NCI-H2227 treated with DMSO at 0.1 percent for 48 hours (cell line): ENCODE measurements around the gene CSRNP3.
"Not testable (repeated sequence)": the region's sequence is repeated elsewhere in the genome, so short reads cannot be mapped to it uniquely, and the experiment has no call there.

ENCODE experiments used
- DNase-seq: peaks from one replicate; lab custom pipeline; 2025; lab: John Stamatoyannopoulos, UW

Gene CSRNP3

DNA sequence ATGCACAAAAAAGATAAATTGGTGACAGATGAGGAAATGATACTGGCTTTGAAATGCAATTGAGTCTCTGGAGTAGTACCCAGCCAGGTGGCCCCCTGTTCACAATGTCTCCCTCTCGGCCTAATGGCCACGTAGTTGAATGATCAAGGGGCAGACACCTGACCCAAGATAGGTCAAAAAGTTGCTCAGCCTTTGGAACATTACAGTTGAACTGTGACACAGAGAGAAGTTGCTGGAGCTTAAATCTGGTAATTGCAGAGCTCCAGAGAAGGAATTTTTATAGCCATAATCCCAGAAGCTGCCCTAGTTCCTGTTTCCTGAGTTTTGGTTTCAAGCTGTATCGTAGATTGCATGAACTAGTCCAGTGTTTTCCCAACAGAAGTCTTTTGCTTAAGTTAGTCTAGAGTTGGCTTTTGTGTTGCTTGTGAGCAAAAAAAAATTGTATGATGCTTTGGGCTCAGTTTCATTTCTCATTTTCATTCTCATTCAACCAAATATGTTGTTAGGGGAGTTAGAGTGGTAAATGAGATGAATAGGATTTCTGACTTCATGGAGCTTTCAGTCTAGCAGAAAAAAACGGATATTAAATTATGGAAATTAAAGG lies 117.9 kb downstream of the CSRNP3 start:
- DNase-seq, result no peak

DNA sequence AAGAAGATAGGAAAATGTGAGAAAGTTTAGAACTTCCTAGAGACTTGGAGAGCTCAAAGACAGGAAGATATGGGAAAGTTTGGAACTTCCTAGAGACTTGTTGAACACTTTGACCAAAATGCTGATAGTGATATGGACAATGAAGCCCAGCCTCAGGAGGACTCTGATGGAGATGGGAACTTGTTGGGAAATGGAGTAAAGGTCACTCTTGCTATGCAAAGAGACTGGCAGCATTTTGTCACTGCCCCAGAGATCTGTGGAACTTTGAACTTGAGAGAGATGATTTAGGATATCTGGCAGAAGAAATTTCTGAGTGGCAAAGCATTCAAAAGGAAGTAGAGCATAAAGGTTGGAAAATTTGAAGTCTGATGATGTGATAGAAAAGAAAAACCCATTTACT lies 121.5 kb downstream of the CSRNP3 start:
- not testable (repeated sequence) for DNase-seq

DNA sequence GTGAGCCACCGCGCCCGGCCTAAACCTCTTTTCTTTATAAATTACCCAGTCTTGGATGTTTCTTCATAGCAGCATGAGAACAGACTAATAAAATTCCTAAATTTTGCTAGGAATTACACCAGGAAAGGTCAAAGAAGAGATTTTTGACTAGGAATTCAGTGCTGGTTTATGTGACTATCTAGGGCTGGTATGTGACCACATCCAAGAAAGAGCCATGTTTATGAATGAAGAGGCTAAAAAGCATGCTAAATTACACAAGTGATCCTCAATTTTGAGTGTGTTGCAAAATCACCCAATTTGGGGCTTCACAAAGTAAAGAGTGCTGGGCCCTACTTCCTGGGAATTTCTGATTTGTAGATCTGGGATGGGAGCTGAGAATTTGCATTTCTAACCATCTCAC lies 123.6 kb downstream of the CSRNP3 start:
- DNase-seq, result no peak

DNA sequence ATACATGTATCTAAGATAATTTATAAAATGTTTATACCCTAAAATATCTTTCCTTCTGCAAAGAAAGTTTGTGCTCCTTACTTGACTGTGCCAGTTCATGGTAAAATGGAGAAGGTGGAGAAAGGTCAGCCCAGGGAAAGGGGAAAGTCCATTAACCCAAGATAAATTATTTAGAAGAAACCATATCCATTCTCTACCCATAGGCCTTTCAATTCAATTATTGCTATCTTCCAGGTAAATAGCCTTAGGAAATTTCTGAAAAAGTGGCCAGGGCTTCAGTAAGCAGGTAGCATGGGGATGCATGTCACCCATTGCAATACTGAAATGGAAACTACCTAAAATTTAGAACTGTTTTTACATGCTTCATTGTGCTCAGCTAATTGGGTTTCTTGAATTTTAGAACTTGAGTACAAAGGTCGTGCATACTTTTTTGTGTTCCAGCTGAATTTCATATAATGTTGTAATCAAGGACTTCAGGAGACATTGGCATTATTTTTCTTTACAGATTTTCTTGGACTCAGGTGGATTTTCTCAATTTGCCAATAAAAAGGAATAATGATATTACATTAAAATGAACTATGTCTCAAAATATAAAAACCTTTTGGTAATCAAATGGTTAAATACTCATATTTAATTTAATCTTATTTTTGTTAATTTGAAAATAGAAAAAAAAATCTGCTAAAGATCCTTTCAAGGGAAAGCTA lies 124.9 kb downstream of the CSRNP3 start:
- DNase-seq, result no peak

DNA sequence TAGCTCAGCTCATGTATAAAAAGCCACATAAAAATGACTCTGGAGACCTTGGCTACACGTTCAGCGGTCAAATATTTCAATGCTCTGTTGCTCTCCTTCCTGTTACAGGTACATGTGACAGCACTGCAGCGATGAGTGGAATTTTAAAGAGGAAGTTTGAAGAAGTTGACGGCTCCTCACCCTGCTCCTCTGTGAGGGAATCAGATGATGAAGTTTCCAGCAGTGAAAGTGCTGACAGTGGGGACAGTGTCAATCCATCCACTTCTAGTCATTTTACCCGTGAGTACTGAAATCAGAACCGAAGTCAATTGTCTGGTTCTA lies 125.4 kb downstream of the CSRNP3 start:
- DNase-seq, result no peak

DNA sequence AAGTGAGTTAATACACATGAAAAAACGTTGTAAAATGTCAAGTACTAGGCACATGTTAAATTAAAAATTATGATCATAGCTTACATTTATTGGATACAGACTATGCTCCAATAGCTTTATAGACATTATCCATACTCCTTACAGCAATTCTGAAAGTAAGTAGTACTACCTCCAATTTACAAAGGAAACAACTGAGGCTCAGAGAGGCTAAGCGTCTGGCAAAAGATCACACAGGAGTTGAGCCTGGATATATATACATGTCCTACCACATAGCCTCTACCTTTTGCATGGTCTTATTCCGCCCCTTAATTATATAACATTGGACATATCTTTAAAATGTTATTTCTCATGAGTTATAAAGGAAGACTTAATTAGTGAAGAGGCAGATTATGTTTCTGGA lies 127.3 kb downstream of the CSRNP3 start:
- DNase-seq, result no peak

DNA sequence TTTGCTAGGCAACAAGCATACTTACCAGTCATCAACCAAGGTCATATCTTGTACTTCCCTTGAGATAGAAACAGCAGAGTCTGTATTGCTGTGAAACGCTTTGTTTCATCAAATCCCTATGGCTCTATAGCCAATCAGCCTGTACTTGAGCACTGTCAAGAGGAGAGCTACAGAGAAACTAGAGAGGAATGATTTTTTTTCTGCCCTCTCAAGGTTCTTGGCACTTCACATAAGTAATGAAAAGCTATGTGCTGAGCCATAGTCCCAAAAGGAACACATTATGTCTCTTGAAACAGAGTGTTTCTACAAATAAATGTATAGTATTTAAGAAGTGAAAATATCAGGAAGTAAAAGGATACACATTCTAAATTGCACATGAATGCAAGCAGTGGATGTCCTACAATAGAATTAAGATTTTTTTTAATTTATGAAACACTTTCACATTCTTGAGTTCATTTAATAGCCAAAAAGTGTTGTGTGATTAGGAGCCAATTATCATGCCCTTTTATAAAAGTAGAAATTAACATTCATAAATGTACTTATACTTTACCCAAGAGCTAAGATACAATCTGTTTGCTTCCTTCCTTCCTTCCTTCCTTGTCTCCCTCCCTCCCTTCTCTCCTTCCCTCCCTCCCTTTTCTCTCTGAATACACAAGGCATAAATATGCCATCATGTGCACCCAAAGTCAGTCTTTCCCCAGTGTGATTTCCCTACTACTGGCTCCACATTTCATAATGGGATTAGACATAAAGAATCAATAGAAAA lies 131.8 kb downstream of the CSRNP3 start:
- no peak for DNase-seq

DNA sequence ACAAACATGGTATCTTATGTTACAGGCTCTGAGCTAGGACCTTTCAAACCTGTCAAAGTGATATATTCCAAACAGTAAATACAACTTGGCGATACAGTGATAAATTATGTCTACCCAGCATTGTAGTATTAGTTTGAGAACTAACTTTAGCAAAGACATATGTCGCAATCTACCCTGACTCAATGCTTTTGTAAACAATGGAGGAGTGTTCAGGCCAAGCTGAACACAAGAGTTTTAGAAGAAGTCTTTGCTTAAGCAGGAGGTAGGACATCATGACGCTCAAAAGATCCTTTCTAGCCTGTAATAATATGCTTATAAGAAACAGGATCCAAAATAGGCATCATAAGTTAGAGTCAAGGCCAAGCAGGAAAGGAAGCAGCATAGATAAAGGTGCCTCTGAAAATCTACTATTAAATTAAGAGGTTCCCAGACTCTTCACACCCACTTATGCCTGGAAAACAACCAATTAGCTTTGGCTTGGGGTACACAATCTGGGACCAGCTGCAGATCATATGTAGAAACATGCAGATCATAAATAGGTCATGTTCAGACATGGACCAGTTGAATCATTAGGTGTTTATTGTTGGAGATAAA lies 132.5 kb downstream of the CSRNP3 start:
- no peak for DNase-seq

DNA sequence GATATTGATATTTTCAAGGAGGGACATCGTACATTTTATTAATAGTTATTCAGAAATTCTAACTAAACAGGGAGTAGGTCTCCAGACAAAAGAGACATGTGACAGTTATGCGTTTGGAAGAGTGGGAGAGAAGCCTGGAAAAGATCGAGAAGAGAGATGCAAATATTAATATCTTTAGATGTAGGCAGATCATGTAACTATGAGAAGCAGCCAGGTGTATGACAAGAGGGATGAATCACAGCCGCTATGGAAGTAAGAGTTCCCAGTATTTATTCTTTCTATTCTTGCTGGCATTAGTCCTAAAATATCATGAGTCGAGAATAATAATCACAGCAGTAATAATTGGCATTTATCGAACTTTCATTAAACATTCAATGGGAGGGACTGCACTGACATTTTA lies 140.2 kb downstream of the CSRNP3 start:
- DNase-seq, result no peak

DNA sequence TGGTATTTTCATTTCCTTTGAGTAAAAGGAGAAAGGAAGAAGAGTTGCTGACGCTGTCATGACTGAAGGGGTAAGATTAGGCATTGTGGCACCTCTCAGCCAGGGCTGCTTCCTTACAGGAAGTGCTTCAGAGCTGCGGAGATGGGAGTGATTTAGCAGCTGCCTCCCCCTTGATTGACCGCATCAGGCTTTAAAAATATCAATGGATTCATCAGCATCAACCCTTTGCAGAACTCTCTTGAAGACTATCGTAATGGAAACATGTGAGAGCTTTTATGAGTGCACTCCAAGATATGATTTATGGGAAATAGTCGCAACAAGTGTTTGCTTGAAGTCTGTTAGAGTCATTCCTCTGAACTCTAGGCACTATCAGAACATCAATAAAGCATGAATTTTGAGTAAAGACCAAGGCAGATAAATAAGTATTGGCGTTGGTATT lies 141.1 kb downstream of the CSRNP3 start:
- peak; percentile 15 for DNase-seq

DNA sequence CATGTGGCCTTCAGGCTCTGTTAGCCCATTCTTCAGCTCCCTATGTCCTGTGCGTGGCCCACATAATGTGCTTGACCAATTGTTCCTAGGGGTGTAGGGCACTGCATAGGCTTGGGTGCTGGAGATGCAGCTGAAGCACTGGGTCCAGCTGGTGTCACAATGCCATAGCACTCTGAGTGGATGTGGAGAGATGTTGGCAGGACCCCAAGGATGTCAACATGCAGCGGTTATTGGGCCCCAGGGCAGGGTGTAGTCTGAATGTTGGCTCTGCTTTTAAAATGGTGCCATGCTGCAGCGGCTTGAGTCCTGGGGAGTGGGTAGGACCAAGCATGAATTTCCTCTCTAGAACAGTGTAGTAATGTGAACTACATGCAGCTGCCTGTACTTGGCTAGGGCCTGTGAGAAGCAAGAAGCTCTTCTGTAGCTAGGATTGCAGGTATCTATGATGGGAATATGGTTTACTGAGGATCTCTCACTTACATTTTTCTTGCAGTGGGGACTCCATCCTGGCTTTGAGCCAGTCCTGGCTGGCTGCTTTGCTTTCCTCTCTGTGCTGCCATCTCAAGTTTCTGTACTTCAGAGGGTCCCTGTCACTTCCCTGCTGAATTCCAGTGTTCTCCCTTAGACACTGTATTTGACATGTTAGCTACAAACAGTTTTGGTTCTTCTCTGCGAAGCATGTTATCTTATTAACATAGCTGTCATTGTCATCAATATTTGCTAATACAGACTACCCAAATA lies 148.4 kb downstream of the CSRNP3 start:
- DNase-seq, result no peak

DNA sequence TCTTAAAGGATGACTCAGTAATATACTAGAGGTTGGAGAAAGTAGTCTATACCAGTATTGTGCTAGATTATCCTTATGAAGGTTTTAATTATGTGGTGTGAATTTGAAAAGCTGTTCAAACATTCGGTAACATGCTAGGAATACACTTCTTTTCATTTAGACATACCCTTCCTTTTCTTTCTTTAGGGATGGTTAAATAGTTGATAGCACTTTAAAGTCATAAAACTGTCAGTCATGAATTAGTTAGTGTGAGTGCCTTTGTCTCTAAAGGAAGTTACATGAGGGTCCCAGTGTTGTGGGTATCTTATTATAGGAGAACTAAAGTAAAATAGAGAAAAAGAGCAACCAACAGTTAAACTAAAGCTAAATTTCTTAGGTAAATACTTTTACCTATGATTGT lies 149.3 kb downstream of the CSRNP3 start:
- DNase-seq, result no peak

DNA sequence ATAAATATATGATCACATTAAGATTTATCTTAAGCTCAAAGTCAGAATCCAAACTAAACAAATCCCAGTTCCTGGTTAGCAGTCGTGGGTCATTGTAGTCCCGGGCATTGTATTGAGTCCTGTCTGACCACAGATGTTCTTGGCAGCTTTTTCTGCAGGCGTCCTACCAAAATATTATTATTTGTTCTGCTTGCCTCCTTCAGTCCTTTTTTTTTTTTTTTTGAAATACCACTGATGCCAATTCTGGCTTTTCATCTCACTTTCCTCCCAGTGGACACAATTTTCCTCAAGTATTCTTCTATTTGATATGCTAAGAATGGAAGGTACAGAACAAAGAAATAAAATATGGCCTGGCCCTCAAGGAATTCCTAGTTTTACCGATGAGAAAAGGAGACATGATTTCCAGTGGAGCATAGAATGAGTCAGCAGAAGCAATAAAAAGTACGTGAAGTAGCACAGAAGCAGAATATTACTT lies 151.6 kb downstream of the CSRNP3 start:
- no peak for DNase-seq

DNA sequence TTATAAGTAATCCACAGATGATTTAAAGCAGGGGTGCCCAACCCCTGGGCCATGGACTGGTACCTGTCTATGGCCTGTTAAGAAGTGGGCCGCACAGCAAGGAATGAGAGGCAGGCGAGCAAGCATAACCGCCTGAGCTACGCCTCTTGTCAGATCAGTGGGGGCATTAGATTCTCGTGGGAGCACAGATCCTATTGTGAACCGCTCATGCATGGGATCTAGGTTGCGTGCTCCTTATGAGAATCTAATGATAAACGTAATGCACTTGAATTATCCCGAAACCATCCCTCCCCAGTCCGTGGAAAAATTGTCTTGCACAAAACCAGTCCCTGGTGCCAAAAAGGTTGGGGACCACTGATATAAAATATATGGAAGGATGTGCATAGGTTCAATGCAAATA lies 153.7 kb downstream of the CSRNP3 start:
- no peak for DNase-seq

DNA sequence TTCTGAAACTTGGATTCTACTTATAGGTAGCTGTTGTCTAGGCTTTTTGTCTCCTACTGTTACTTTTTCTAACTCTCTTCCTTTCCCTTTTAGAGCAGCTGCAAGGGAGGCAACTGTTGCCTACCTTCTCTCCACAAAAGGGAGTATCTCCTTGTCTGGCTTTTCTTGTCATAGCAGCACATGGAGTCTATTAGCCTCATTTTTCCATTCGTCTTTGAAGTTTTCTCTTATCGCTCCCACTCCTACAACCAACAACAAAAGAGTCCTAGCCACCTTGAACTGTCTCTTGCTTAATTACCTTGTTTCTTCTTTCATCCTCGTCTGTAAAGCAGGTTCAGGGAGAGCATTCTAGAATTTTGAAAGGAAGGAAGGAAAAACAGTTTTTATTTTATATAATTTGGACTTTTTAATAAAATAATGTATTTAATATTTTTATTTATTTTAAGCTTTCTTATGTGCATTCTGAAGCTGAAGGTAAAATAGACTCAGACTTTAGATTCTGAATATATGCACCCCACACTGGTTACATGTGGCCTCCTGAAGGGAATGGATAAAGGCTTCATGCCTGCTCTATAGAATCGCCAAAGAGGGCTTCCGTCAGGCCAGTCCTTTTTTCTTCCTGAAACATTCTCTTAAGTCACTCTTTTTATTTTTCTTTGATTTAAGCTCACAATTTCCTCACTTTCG lies 154.4 kb downstream of the CSRNP3 start:
- no peak for DNase-seq

DNA sequence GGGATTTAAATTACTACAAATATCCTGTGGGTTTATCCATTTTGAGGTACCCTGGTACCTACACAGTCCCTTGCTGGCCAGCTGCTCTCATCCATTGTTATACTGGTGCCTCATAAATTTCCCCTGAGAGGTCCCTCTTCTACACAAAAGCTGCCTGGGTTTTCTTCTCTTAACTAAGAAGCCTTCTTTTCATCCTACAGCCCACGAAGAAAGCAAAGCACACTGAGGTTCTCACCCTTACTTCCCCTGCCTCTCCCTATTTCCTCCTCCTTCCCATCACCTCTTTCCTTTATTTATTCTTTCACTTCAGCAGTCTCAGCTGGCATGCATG lies 154.9 kb downstream of the CSRNP3 start:
- no peak for DNase-seq

DNA sequence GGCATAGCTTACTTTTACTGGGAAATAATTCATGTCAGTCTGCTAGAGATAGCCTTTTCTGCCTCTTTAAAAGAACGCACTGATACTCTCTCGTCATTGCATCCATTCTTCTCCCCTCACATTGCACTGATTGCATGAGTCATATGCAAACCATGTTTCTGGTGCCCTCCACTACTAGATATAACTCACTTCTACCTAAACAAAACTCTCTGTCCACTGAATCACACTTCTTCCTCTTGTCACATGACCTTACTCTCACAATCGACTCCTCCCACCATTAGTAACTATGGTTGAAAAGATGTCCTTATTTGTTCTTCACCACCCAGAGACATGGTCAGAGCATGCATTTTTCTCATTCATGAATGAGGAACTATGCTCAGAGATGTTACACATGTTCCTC lies 158.0 kb downstream of the CSRNP3 start:
- DNase-seq, result no peak

DNA sequence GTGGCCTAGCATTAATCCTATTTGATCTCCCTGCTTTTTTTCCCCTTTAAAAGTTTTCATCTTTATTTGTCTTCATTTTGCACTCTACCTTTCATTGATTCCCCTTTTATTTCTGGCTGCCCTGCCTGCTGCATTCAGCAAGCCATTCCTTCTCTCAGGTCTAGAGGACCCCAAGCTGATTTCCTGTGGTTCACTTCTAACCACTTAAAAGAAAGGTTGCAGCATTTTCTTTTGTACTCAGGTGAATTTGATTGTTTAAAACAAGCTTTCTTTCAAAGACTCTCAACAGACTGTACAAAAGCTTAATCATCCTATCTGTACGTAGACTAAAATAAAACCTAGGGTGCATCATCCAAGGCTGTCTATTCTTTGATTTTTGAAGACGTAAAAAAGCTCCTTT lies 160.3 kb downstream of the CSRNP3 start:
- DNase-seq, result peak; percentile 26

DNA sequence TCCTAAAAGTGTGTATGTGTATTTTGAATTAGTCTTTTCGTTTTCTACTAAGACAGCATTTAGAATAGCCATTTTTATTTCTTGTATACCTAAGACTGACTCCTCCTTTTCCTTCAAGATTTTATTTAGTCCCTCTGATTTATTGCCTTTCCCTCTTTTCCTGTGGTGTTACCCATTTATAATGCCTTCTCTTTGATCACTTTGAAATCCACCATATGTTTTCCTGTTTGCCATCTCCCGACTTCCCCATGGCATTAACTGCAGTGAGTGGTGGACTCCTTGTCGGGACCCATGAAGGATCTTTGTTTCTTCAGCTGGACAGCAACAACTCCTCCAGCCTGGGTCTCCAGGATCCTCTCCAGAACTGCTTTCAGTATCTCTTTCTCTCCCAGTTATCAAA lies 160.7 kb downstream of the CSRNP3 start:
- peak; percentile 62 for DNase-seq

DNA sequence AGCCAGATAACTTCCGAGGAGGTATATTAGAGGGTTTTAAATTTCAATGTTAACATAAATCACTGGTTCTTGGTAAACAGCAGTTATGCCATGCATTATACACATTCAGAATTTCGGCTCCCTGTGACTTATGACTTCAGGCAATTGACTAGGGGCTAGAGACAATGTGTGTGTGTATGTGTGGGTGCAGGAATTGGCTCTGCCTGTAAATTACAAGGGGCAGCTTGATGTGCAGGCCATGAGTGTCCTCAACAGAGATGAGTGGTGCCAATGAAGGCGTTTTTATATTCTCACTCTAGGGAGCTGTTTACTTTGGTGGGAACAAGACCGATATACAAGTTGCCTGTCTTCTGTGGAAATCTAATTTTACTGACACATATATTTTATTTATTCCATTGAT lies 161.6 kb downstream of the CSRNP3 start:
- DNase-seq, result peak; percentile 93

DNA sequence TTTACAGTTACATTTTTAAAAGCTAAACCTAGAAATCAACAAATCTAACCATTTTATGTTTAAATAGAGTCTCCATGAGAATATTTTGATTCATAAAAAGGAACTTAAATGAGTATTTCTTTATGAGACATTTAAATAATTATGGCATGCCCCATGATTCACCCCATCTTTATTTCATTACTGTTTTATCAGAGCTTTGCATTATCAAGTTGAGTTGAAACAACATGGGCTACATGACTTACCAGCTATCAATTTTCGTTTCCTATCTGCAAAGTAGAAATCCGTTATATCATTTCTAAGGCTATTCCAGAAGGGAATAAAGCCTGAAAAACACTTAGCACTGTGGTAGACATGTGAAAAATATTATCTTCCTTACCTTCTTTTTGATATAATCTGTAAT lies 163.1 kb downstream of the CSRNP3 start:
- DNase-seq, result no peak

DNA sequence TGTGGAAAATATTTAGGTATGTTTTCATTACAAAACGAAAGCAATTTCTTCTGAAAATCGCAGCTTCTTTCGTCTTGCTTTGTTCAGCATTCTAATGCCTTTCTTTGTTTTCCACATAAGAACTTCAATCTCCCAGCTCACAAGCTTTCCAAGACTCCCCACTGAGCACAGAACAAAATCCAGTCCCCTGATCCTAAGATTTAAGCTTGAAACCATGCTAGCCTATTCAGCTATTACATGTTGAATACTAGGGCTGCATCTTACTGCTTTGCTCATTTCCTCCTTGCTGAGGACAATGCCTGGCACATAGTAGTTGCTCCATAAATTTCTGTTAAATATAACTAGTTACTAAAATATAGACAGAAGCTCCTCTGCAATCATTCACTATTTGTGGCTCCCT lies 163.9 kb downstream of the CSRNP3 start:
- DNase-seq, result no peak
